NCI-H1105 treated with DMSO at 0.1 percent for 48 hours (cell line): ENCODE data around the gene SMYD5.

Source experiments
- DNase-seq: peaks from one replicate; lab custom pipeline; 2025; lab: John Stamatoyannopoulos, UW

Gene SMYD5

GRCh38 chr2:73205611-73206010, 8.4 kb upstream of the SMYD5 start:
- DNase-seq: no peak

DNA sequence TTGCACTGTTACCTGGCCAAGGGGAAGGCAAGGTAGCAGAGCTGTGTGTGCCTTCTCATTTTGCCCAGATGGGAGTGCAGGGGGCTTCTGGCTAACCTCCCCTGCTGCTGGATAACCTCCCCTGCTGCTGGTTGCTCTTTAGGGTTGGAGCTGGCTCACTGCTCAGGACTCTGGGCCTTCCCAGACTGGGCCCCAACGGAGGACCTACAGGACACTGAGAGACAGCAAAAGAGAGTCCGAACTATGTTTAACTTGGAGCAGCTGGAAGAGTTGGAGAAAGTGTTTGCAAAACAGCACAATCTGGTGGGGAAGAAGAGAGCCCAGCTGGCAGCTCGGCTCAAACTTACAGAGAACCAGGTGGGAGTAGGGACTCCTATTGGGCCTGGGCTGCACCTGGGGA, 5.8 kb upstream of the SMYD5 start:
- no peak for DNase-seq

DNA sequence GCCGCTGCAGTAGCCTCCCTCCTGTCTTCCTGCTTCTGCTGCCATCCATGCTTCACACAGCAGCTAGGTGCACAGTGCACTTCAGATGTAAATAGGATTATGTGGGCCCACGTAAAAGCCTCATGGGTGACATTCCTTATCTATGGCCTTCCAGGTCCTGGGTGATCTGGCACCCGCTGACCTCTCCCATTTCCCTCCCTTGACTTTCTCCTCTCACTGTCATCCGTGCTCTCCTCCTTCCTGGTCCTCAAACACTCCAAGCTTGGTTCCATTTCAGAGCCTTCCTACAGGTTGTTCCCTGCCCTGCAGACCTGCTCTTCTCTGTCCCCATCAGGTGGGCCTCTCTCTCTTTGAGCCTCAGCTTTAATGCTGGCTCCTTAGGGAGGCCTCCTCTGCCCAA, 4.0 kb upstream of the SMYD5 start:
- DNase-seq: no peak

DNA sequence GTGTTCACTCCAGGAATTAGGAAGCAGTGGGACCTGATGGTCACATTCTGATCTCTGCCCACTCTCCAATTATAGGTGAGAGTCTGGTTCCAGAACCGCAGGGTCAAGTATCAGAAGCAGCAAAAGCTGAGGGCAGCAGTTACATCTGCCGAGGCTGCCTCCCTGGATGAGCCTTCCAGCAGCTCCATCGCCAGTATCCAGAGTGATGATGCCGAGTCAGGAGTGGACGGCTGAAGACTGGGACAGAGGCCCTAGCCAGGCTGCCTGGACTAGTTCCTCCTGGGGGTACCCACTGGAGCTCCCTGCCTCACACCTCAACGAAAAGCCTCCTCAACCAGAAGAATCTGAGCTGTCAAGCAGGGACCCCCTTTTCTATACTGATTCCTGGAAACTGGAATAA, 3.3 kb upstream of the SMYD5 start:
- DNase-seq: no peak

GRCh38 chr2:73212098-73212447, 2.0 kb upstream of the SMYD5 start:
- no peak for DNase-seq

- peak; percentile 61 for DNase-seq
Observed at GRCh38 chr2:73212448-73213176, 1.4 kb upstream of the SMYD5 start.

GRCh38 chr2:73215254-73215653, 1.2 kb downstream of the SMYD5 start:
- no peak for DNase-seq

DNA sequence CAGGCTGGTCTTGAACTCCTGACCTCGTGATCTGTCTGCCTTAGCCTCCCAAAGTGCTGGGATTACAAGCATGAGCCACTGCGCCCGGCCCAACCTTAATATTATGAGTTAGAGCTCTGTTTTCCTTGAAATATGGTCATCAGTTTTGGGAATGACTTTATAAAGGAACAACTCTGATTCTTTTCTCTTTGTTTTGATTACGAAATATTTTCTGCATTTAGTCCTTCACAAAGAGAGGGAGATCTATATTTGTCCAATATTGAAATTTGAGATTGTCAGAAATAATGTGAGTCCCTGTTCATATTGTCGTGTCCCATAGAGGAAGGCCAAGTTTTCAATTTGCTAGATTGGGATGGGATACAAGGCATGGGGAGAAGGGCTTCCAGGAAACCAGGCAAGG, 3.1 kb downstream of the SMYD5 start:
- DNase-seq: no peak

DNA sequence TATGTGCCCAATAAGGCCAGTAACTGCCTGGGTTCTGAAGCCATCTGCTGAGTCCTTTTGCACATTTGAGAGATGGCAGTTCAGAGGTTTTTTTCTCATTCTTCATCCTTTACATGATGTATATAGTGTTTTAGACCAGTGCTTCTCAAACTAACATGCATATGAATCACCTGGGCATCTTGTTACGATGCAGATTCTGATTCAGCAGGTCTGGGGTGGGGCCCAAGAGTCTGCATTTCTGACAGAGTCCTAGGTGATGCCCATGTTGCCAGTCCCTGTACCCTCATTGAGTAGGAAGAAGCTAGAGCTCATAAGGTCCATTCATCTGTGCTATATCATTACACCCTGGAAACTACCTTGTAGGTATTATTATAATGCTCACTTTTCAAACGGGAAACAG, 3.8 kb downstream of the SMYD5 start:
- DNase-seq: no peak

- DNase-seq: no peak
Observed at GRCh38 chr2:73218298-73218697, 4.3 kb downstream of the SMYD5 start.

DNA sequence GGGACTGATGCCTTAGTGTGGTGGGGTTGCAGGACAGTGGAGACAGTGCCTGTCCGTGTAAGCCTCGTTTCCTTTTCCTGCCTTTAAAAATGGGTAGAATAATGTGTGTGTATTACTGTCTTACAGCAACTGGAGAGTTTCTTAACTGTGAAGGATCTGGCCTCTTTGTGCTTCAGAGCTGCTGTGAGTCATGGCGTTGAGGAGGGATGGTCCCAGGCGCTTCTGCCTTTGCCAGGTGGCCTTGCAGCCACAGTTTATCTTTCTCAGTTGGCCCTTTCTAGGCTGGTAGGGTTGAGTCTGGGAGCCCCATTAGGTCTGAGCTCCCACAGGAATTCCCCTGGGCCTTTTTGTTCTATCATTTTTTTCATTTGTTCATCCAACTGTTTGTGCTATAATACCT, 9.8 kb downstream of the SMYD5 start:
- DNase-seq: no peak

- no peak for DNase-seq
Observed at GRCh38 chr2:73225513-73226360, 11.7 kb downstream of the SMYD5 start.

- DNase-seq: no peak
Observed at GRCh38 chr2:73227086-73227485, 13.0 kb downstream of the SMYD5 start.

DNA sequence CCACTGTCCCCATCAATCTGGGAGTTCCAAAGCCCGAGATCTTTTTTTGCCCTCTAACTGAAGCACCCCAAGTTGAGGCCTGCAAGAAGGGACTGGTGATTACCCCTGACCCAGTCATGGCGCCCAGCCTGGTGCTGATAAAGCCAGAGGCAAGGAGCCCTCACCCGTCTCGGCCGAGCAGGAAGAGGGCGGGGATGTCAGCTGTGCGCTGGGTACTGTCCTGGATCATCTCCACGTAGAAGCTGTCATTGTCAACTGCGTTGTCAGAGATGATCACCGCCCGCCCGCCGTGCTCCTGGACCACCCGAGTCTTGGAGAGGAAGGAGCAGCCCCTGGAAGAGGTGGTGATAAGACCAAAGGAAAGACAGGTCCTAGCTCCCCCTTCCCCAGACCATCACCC, 14.6 kb downstream of the SMYD5 start:
- DNase-seq: no peak

- DNase-seq: no peak
Observed at GRCh38 chr2:73232403-73233153, 18.5 kb downstream of the SMYD5 start.

- peak; percentile 97 for DNase-seq
Observed at GRCh38 chr2:73233154-73233931, 19.3 kb downstream of the SMYD5 start, which contains the start of gene PRADC1. Gene PRADC1, minus strand, starts transcription at chr2:73233239. Its CDS starts 79 bp downstream, at chr2:73233160.

- peak; percentile 93 for DNase-seq
Observed at GRCh38 chr2:73233932-73234832, 20.1 kb downstream of the SMYD5 start, which contains the start of gene CCT7. Gene CCT7, plus strand, starts transcription at chr2:73234308. Its CDS starts 71 bp downstream, at chr2:73234379.

- no peak for DNase-seq
Observed at GRCh38 chr2:73235315-73236028, 21.4 kb downstream of the SMYD5 start.

GRCh38 chr2:73237168-73237567, 23.1 kb downstream of the SMYD5 start:
- no peak for DNase-seq

GRCh38 chr2:73238149-73238548, 24.1 kb downstream of the SMYD5 start:
- no peak for DNase-seq
